Neural progenitor cell (in vitro differentiated cells): Measurements from ENCODE around the gene EVC.

Experiments used
- CTCF ChIP-seq: fragments of 200-600 bp; sonication (generic); IDR thresholded peaks from 2 replicates; pipeline ENCODE4 v1.5.1; 2017; ENCODE audit warnings: antibody characterized with exemption, mild to moderate bottlenecking
- EZH2phosphoT487 ChIP-seq: fragments of 200-600 bp; sonication (generic); IDR thresholded peaks from 2 replicates; pipeline ENCODE4 v1.6.1; 2017; ENCODE audit warnings: antibody characterized with exemption

DNA sequence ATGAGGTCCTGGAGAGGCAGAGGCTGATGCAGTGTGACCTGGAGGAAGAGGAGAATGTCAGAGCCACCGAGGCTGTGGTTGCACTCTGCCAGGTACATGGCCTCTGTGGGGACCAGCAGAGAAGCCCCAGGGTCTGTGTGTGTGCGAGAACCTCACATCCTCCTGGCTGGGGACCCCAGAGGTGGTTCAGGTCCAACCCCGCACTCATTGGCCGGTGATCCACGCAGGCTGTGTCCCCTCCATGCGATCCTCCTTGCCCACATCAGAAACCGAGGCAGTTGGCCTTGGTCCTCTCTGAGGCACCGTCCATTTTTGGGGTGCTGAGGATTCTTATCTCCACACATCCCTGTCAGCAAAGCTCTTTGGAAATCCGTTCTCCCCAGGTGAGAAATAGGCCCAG is 45.3 kb downstream of the EVC start:
- no peak for TF ChIP-seq CTCF
- TF ChIP-seq EZH2phosphoT487, result no peak
